Spleen (tissue), 7 donors: ENCODE data around the gene ASNS.
"Not testable (repeated sequence)": the region's sequence is repeated elsewhere in the genome, so short reads cannot be mapped to it uniquely, and the experiment has no call there.

Experiments used
- CTCF ChIP-seq, 11 experiments: fragments of 200-600 bp in 7 of 11; fragments of 450-650 bp in 4 of 11; sonication (generic) in 4 of 11; IDR thresholded peaks in 8 of 11; conservative IDR thresholded peaks in 3 of 11; 1 replicate in 7 of 11; 2 replicates in 4 of 11; pipeline versions ENCODE4 v1.4.0 to v1.8.0; 2016 to 2021; ENCODE audit warnings: antibody characterized with exemption in 11 of 11, inconsistent platforms in 4 of 11, mild to moderate bottlenecking in 1 of 11
- POLR2A ChIP-seq, 3 donors: fragments of 450-650 bp; IDR thresholded peaks; one replicate each; pipeline ENCODE4 v1.5.1; 2017; ENCODE audit warnings: antibody characterized with exemption in 3 of 3, mild to moderate bottlenecking in 1 of 3
- POLR2AphosphoS5 ChIP-seq, 3 donors: sonication (generic); formaldehyde crosslinking; IDR thresholded peaks; one replicate each; pipeline ENCODE4 v1.5.1; 2017; ENCODE audit warnings: antibody characterized with exemption in 3 of 3
- donor health status: DM: no; HTN: no; CAD: no; lungs with moderate emphysema.
- donor health status: DM: no; HTN: no; CAD: no.
- donor health status: DM: no; HTN: no; CAD: no.

DNA sequence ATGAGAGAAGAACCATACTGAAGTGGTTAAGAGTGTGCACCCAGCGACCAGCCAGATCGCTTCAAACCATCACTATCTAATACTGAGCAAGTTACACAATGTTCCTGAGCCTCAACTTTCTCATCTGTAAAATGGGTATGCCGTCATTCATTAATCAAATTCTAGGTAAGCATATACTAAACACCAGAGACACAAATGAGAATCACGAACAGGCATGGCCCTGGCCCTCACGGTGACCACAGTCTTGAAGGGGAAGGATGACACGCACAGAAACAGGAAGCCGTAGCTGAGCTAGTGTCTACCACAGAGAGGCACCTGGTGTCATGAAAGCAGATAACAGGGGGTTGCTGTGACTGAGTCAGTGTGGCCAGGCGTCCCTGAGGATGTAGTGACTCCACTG, 43.1 kb upstream of the ASNS start:
- TF ChIP-seq CTCF (IDR thresholded peaks at IDR 0.05 in 8 of 11, conservative IDR thresholded peaks at IDR 0.05 in 3 of 11); POLR2A (IDR thresholded peaks at IDR 0.05); POLR2AphosphoS5 (IDR thresholded peaks at IDR 0.05): not testable (repeated sequence)
